Neural progenitor cell (in vitro differentiated cells): Measurements from ENCODE around the gene FOXN3. TPM values are rescaled to one million over a fixed set of nuclear protein-coding genes. Genes with fewer than 3 reads are reported as not detected.

ENCODE experiments used
- DNase-seq: peaks from one replicate; pipeline ENCODE4 v3.0.0-alpha.2; 2016; ENCODE audit warnings: low spot score
- H2AFZ ChIP-seq: fragments of 200-600 bp; sonication (generic); replicated peaks from 2 replicates; pipeline ENCODE4 v1.6.1; 2016; ENCODE audit warnings: antibody characterized with exemption
- H3F3A ChIP-seq: fragments of 200-600 bp; sonication (generic); 2 replicates; pipeline ENCODE4 v1.6.1; 2016; ENCODE audit warnings: antibody characterized with exemption, low read depth
- H3K27ac ChIP-seq: fragments of 200-600 bp; sonication (generic); 2 replicates; pipeline ENCODE4 v1.5.1; 2016; ENCODE audit warnings: mild to moderate bottlenecking
- H3K27me3 ChIP-seq: fragments of 200-600 bp; sonication (generic); 2 replicates; pipeline ENCODE4 v1.6.1; 2016; ENCODE audit warnings: mild to moderate bottlenecking, moderate library complexity
- H3K36me3 ChIP-seq: fragments of 200-600 bp; sonication (generic); 2 replicates; pipeline ENCODE4 v1.5.1; 2016
- H3K4me1 ChIP-seq: fragments of 200-600 bp; sonication (generic); 2 replicates; pipeline ENCODE4 v1.6.1; 2016; ENCODE audit warnings: mixed run types
- H3K4me2 ChIP-seq: fragments of 200-600 bp; sonication (generic); 2 replicates; pipeline ENCODE4 v1.6.1; 2016
- H3K4me3 ChIP-seq: fragments of 200-600 bp; sonication (generic); 2 replicates; pipeline ENCODE4 v1.5.1; 2016
- H3K79me2 ChIP-seq: fragments of 200-600 bp; sonication (generic); 2 replicates; pipeline ENCODE4 v1.6.1; 2016; ENCODE audit warnings: low read depth
- H3K9ac ChIP-seq: fragments of 200-600 bp; sonication (generic); 2 replicates; pipeline ENCODE4 v1.6.1; 2016
- H3K9me3 ChIP-seq: fragments of 200-600 bp; sonication (generic); 2 replicates; pipeline ENCODE4 v1.5.1; 2016; ENCODE audit warnings: low read depth
- H4K20me1 ChIP-seq: fragments of 200-600 bp; sonication (generic); 2 replicates; pipeline ENCODE4 v1.6.1; 2016; ENCODE audit warnings: low read depth
- H3K27ac Mint-ChIP-seq: 3 replicates; pipeline ENCODE4 v1.8.0; 2021; ENCODE audit warnings: mixed read lengths
- H3K27me3 Mint-ChIP-seq: 2 replicates; pipeline ENCODE4 v1.8.0; 2022; ENCODE audit warnings: low read depth, mild to moderate bottlenecking, inconsistent platforms, moderate library complexity, mixed read lengths; ENCODE audit not compliant: insufficient read depth
- H3K36me3 Mint-ChIP-seq: 3 replicates; pipeline ENCODE4 v1.8.0; 2021; ENCODE audit warnings: mixed read lengths
- H3K4me1 Mint-ChIP-seq: 3 replicates; pipeline ENCODE4 v1.8.0; 2021; ENCODE audit warnings: mixed read lengths
- H3K4me3 Mint-ChIP-seq: 3 replicates; pipeline ENCODE4 v1.8.0; 2021; ENCODE audit warnings: mild to moderate bottlenecking, moderate library complexity, mixed read lengths
- H3K9me3 Mint-ChIP-seq: 3 replicates; pipeline ENCODE4 v1.8.0; 2020; ENCODE audit warnings: mixed read lengths
- CTCF ChIP-seq: fragments of 200-600 bp; sonication (generic); IDR thresholded peaks from 2 replicates; pipeline ENCODE4 v1.5.1; 2017; ENCODE audit warnings: antibody characterized with exemption, mild to moderate bottlenecking
- EZH2 ChIP-seq: fragments of 200-600 bp; sonication (generic); IDR thresholded peaks from 2 replicates; pipeline ENCODE4 v1.6.1; 2017; ENCODE audit warnings: antibody characterized with exemption, mild to moderate bottlenecking, moderate library complexity
- EZH2phosphoT487 ChIP-seq: fragments of 200-600 bp; sonication (generic); IDR thresholded peaks from 2 replicates; pipeline ENCODE4 v1.6.1; 2017; ENCODE audit warnings: antibody characterized with exemption
- total RNA-seq: library from RNA; depleted of rRNA; stranded (reverse); fragments of >200 nt; gene quantifications from 2 replicates; pipeline ENCODE4 v1.2.3, GENCODE V29; 2015; ENCODE audit warnings: low replicate concordance

The FOXN3 gene
- total RNA-seq, 1 donor from 2014 or later = 39.5 TPM

GRCh38 chr14:89444516-89445125 is 27.6 kb upstream of the FOXN3 start:
- Histone ChIP-seq H3K4me2 (no peak overlapping the region), H3K27me3 (no peaks in the 10 kb centered on the region), H3K79me2 (no peaks in the 10 kb centered on the region), H3K27ac (no peak overlapping the region), H3K4me1 (peaks cover 7% of the 10 kb centered on the region), H3K4me3 (no peak overlapping the region), H3K9me3 (no peaks in the 10 kb centered on the region), H3K36me3 (no peaks in the 10 kb centered on the region), H2AFZ (no peak overlapping the region), H4K20me1 (no peaks in the 10 kb centered on the region), H3F3A (peaks cover 10% of the 10 kb centered on the region), H3K9ac (no peak overlapping the region)
- Mint-ChIP-seq H3K9me3 (no peaks in the 10 kb centered on the region), H3K27me3 (peaks cover 4% of the 10 kb centered on the region), H3K4me3 (no peak overlapping the region), H3K27ac (no peak overlapping the region), H3K36me3 (no peaks in the 10 kb centered on the region), H3K4me1 (no peaks in the 10 kb centered on the region)
- no peak for DNase-seq
- TF ChIP-seq EZH2 = no peak
- TF ChIP-seq EZH2phosphoT487 = no peak
- TF ChIP-seq CTCF = no peak

- Mint-ChIP-seq H3K27ac (no peak overlapping the region), H3K9me3 (no peaks in the 10 kb centered on the region), H3K4me3 (no peak overlapping the region), H3K27me3 (peaks cover 4% of the 10 kb centered on the region), H3K4me1 (no peaks in the 10 kb centered on the region), H3K36me3 (no peaks in the 10 kb centered on the region)
- H3K79me2 ChIP-seq = no peaks in the 10 kb centered on the region
- H3K4me2 ChIP-seq = no peak overlapping the region
- no peak overlapping the region for H3K27ac ChIP-seq
- H3K36me3 ChIP-seq = no peaks in the 10 kb centered on the region
- no peak overlapping the region for H3K4me3 ChIP-seq
- no peaks in the 10 kb centered on the region for H3K9me3 ChIP-seq
- H3F3A ChIP-seq = peaks cover 10% of the 10 kb centered on the region
- H3K9ac ChIP-seq = no peak overlapping the region
- DNase-seq = no peak
- H3K4me1 ChIP-seq = peaks cover 7% of the 10 kb centered on the region
- H4K20me1 ChIP-seq = no peaks in the 10 kb centered on the region
- no peak overlapping the region for H2AFZ ChIP-seq
- no peaks in the 10 kb centered on the region for H3K27me3 ChIP-seq
- TF ChIP-seq CTCF = no peak
- no peak for TF ChIP-seq EZH2
- no peak for TF ChIP-seq EZH2phosphoT487
Measured at GRCh38 chr14:89444044-89444443, 27.0 kb upstream of the FOXN3 start.

- H3K4me1 Mint-ChIP-seq = no peaks in the 10 kb centered on the region
Measured at GRCh38 chr14:89443042-89443629, 26.1 kb upstream of the FOXN3 start.

More at GRCh38 chr14:89443042-89443629, 26.1 kb upstream of the FOXN3 start:
- no peaks in the 10 kb centered on the region for H3K36me3 Mint-ChIP-seq
- H3K4me3 Mint-ChIP-seq = no peak overlapping the region
- Histone ChIP-seq H3K36me3 (no peaks in the 10 kb centered on the region), H3K27me3 (no peaks in the 10 kb centered on the region), H3K9me3 (no peaks in the 10 kb centered on the region), H3K4me3 (no peak overlapping the region), H3F3A (peaks cover 10% of the 10 kb centered on the region), H3K79me2 (no peaks in the 10 kb centered on the region), H3K9ac (no peak overlapping the region), H3K4me2 (no peak overlapping the region), H3K27ac (no peak overlapping the region), H2AFZ (no peak overlapping the region), H4K20me1 (no peaks in the 10 kb centered on the region), H3K4me1 (peaks cover 7% of the 10 kb centered on the region)
- no peak for TF ChIP-seq EZH2
- no peak for TF ChIP-seq EZH2phosphoT487
- TF ChIP-seq CTCF = no peak
- H3K27me3 Mint-ChIP-seq = peaks cover 2% of the 10 kb centered on the region
- H3K9me3 Mint-ChIP-seq = no peaks in the 10 kb centered on the region
- H3K27ac Mint-ChIP-seq = no peak overlapping the region
- no peak for DNase-seq
